Measurements from ENCODE around the gene SRRM4.

Gene SRRM4

GRCh38 chr12:119204671-119205285 lies 223.4 kb downstream of the SRRM4 start:
- DNase-seq (ENCODE audit: low read depth): no peak

GRCh38 chr12:119206348-119207062 lies 225.2 kb downstream of the SRRM4 start:
- DNase-seq (ENCODE audit: low read depth): no peak

GRCh38 chr12:119207063-119207560 lies 225.8 kb downstream of the SRRM4 start:
- no peak for DNase-seq (ENCODE audit: low read depth)

GRCh38 chr12:119208626-119209061 lies 227.3 kb downstream of the SRRM4 start:
- no peak for DNase-seq (ENCODE audit: low read depth)

- DNase-seq (ENCODE audit: low read depth): no peak
Observed at GRCh38 chr12:119211884-119212283, 230.5 kb downstream of the SRRM4 start.

Data from activated T-cell treated with anti-CD3 and anti-CD28 coated beads for 24 hours (primary cell).